Mesendoderm (in vitro differentiated cells): ENCODE results near the gene CLEC18C. TPM values are rescaled to one million over a fixed set of nuclear protein-coding genes. Genes with fewer than 3 reads are reported as not detected.

Experiments
- small RNA-seq: library from polyadenylated mRNA; stranded (forward); fragments of <200 nt; extraction: miRNeasy Mini kit (QIAGEN cat#:217004); gene quantifications from one replicate; pipeline ENCODE3, GENCODE V24; 2013; ENCODE audit not compliant: insufficient read depth

The CLEC18C gene

Small RNAs within 50 kb of the gene (small RNA-seq; reads per million reads assigned to genes)
- not detected for gene AC009060.2
